HL-60 (cell line): ENCODE measurements around the gene RICTOR.

Source experiments
- DNase-seq, 2 experiments: peaks; one replicate each; pipeline ENCODE4 v3.0.0-alpha.2; 2010 to 2020; ENCODE audit warnings: low read depth in 1 of 2, low spot score in 1 of 2
- H3K27ac ChIP-seq: fragments of 250-450 bp; sonication (Bioruptor Pico); replicated peaks from 2 replicates; pipeline ENCODE4 v1.5.1; 2020; ENCODE audit warnings: mild to moderate bottlenecking, moderate library complexity
- H3K27me3 ChIP-seq: fragments of 250-450 bp; sonication (Bioruptor Pico); 2 replicates; pipeline ENCODE4 v1.5.1; 2021; ENCODE audit warnings: mild to moderate bottlenecking, moderate library complexity; ENCODE audit not compliant: insufficient read depth, poor library complexity, severe bottlenecking
- H3K4me3 ChIP-seq: replicated peaks from 2 replicates; pipeline ENCODE4 v1.5.1; 2011; ENCODE audit warnings: mild to moderate bottlenecking, control low read depth, low read length; ENCODE audit not compliant: insufficient read depth
- CTCF ChIP-seq: IDR thresholded peaks from one replicate; pipeline ENCODE4 v1.5.1; 2011; ENCODE audit warnings: low read length, control low read depth, inconsistent platforms; ENCODE audit not compliant: insufficient read depth
- GABPA ChIP-seq: IDR thresholded peaks from 2 replicates; pipeline ENCODE4 v1.6.1; 2012; ENCODE audit warnings: low read depth
- POLR2AphosphoS5 ChIP-seq: IDR thresholded peaks from 2 replicates; pipeline ENCODE4 v1.6.1; 2012; ENCODE audit warnings: low read depth
- REST ChIP-seq: IDR thresholded peaks from 2 replicates; pipeline ENCODE4 v1.6.1; 2012; ENCODE audit warnings: low read depth; ENCODE audit not compliant: insufficient replicate concordance
- SPI1 ChIP-seq: IDR thresholded peaks from 2 replicates; pipeline ENCODE4 v1.6.1; 2012; ENCODE audit warnings: low read depth, mild to moderate bottlenecking, borderline replicate concordance

The RICTOR gene

GRCh38 chr5:39080168-39080567, 6.0 kb upstream of the RICTOR start:
- H3K4me3 ChIP-seq: no peak overlapping the region
- H3K27me3 ChIP-seq: no peaks in the 10 kb centered on the region
- no peak overlapping the region for H3K27ac ChIP-seq
- no peak for TF ChIP-seq REST
- TF ChIP-seq POLR2AphosphoS5: no peak
- TF ChIP-seq CTCF: no peak
- no peak for TF ChIP-seq GABPA
- TF ChIP-seq SPI1: no peak
- no peak for DNase-seq

GRCh38 chr5:39079147-39079546, 4.9 kb upstream of the RICTOR start:
- H3K4me3 ChIP-seq: no peak overlapping the region
- H3K27ac ChIP-seq: no peak overlapping the region
- no peak for TF ChIP-seq CTCF
- TF ChIP-seq GABPA: no peak
- TF ChIP-seq POLR2AphosphoS5: no peak
- no peak for DNase-seq
- no peaks in the 10 kb centered on the region for H3K27me3 ChIP-seq

GRCh38 chr5:39076757-39077728, 2.8 kb upstream of the RICTOR start:
- TF ChIP-seq POLR2AphosphoS5 (no peak), SPI1 (peak; percentile 94), REST (no peak), CTCF (no peak), GABPA (no peak)
- peak overlapping the region; percentile 18; the same call in 1 of the 2 replicates for H3K27ac ChIP-seq

More at GRCh38 chr5:39076757-39077728, 2.8 kb upstream of the RICTOR start:
- Histone ChIP-seq H3K27me3 (no peaks in the 10 kb centered on the region), H3K4me3 (no peak overlapping the region)
- no peak for DNase-seq
